GM21528 (cell line): Measurements from ENCODE around the gene DHX9.
A peak's percentile ranks its signal among the peaks of the same experiment; 100 is the strongest.

Source experiments
- ATAC-seq: cut with Tn5 transposase; IDR thresholded peaks from one replicate; pipeline ENCODE4 v1.9.1; 2021; ENCODE audit warnings: mild to moderate bottlenecking, moderate library complexity; ENCODE audit not compliant: unreplicated experiment, low FRiP score

The DHX9 gene

GRCh38 chr1:182839209-182840066, at the start of gene DHX9:
Gene DHX9 (plus strand): TSS chr1:182839347. CDS start chr1:182842567, 3,220 bp downstream.
- ATAC-seq = peak; percentile 77

- no peak for ATAC-seq
Observed at GRCh38 chr1:182791281-182792179, 47.6 kb upstream of the DHX9 start.

GRCh38 chr1:182794091-182794490, 45.1 kb upstream of the DHX9 start:
- ATAC-seq = no peak

GRCh38 chr1:182794676-182795201, 44.4 kb upstream of the DHX9 start:
- no peak for ATAC-seq

- ATAC-seq = no peak
Observed at GRCh38 chr1:182795563-182796228, 43.5 kb upstream of the DHX9 start.

- ATAC-seq = no peak
Observed at GRCh38 chr1:182802006-182802803, 36.9 kb upstream of the DHX9 start.

- ATAC-seq = no peak
Observed at GRCh38 chr1:182803846-182804245, 35.3 kb upstream of the DHX9 start.

GRCh38 chr1:182806015-182806678, 33.0 kb upstream of the DHX9 start:
- no peak for ATAC-seq

- no peak for ATAC-seq
Observed at GRCh38 chr1:182807907-182808306, 31.2 kb upstream of the DHX9 start.

GRCh38 chr1:182809414-182809957, 29.7 kb upstream of the DHX9 start:
- ATAC-seq = no peak

GRCh38 chr1:182811975-182812722, 27.0 kb upstream of the DHX9 start:
- no peak for ATAC-seq

- ATAC-seq = no peak
Observed at GRCh38 chr1:182816863-182817262, 22.3 kb upstream of the DHX9 start.

- ATAC-seq = no peak
Observed at GRCh38 chr1:182817802-182818201, 21.3 kb upstream of the DHX9 start.

GRCh38 chr1:182823220-182823619, 15.9 kb upstream of the DHX9 start:
- ATAC-seq = no peak

GRCh38 chr1:182826892-182827291, 12.3 kb upstream of the DHX9 start:
- no peak for ATAC-seq

- ATAC-seq = peak; percentile 64
Observed at GRCh38 chr1:182829285-182829932, 9.7 kb upstream of the DHX9 start.

GRCh38 chr1:182833271-182833670, 5.9 kb upstream of the DHX9 start:
- ATAC-seq = no peak

GRCh38 chr1:182834326-182834725, 4.8 kb upstream of the DHX9 start:
- ATAC-seq = no peak
